Measurements from ENCODE around the gene OTUD5.
"Not testable (repeated sequence)": the region's sequence is repeated elsewhere in the genome, so short reads cannot be mapped to it uniquely, and the experiment has no call there.

The OTUD5 gene

DNA sequence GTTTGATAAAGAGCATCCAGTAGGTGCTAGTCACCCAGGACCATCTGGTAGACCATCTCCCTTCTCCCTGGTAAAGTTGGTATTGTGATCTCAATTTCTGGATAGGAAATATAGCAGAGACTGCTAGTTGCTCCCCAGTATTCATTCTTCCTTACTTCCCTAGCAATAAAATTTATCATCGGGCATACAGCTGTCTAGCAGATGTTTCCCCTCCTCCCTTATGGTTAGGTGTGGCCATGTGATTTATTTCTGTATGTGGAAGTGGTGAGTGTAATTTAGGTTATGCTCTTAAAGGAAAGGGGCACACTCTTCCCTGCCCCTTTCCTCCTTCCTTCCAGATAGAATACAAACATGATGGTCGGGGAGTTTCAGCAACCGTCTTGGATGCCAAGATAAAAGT, 26.5 kb upstream of the OTUD5 start:
- CTCF ChIA-PET, result no interaction called here
- no peak for TF ChIP-seq CTBP1 (IDR thresholded peaks at IDR 0.05; ENCODE audit: borderline replicate concordance)
- no peak for TF ChIP-seq ZNF384 (IDR thresholded peaks at IDR 0.05)
- TF ChIP-seq ARNT (IDR thresholded peaks at IDR 0.05), result no peak
- TF ChIP-seq NFRKB (IDR thresholded peaks at IDR 0.05), result no peak
- no peak for TF ChIP-seq HDGF (IDR thresholded peaks at IDR 0.05; ENCODE audit: borderline replicate concordance)
- no peak for TF ChIP-seq FOXA1 (IDR thresholded peaks at IDR 0.05)
- no peak for TF ChIP-seq LEF1 (IDR thresholded peaks at IDR 0.05; ENCODE audit: borderline replicate concordance)
- TF ChIP-seq, protein P1, sequence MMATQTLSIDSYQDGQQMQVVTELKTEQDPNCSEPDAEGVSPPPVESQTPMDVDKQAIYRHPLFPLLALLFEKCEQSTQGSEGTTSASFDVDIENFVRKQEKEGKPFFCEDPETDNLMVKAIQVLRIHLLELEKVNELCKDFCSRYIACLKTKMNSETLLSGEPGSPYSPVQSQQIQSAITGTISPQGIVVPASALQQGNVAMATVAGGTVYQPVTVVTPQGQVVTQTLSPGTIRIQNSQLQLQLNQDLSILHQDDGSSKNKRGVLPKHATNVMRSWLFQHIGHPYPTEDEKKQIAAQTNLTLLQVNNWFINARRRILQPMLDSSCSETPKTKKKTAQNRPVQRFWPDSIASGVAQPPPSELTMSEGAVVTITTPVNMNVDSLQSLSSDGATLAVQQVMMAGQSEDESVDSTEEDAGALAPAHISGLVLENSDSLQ (IDR thresholded peaks at IDR 0.05), result no peak
- TF ChIP-seq TARDBP (IDR thresholded peaks at IDR 0.05), result no peak
- no peak for TF ChIP-seq FOXK2 (IDR thresholded peaks at IDR 0.05)
- no peak for TF ChIP-seq SP1 (IDR thresholded peaks at IDR 0.05)
- no peak for TF ChIP-seq FOXM1 (IDR thresholded peaks at IDR 0.05; ENCODE audit: borderline replicate concordance)
- no peak for TF ChIP-seq BHLHE40 (IDR thresholded peaks at IDR 0.05; ENCODE audit: borderline replicate concordance)
- TF ChIP-seq SUZ12 (IDR thresholded peaks at IDR 0.05), result no peak
- no peak for DNase-seq (ENCODE audit: extremely low spot score)
- POLR2A ChIA-PET, result interaction anchor here (1.3 kb wide), 1 partner anchor 26 kb away, joined by 3 read pairs; no protein-coding TSS in a partner anchor

- TF ChIP-seq SUZ12 (IDR thresholded peaks at IDR 0.05) (no peak), CTBP1 (IDR thresholded peaks at IDR 0.05; ENCODE audit: borderline replicate concordance) (no peak), ARNT (IDR thresholded peaks at IDR 0.05) (no peak), L3MBTL2 (conservative IDR thresholded peaks at IDR 0.05) (no peak), FOXA1 (IDR thresholded peaks at IDR 0.05) (no peak), HDGF (IDR thresholded peaks at IDR 0.05; ENCODE audit: borderline replicate concordance) (no peak), FOXK2 (IDR thresholded peaks at IDR 0.05) (no peak), BHLHE40 (IDR thresholded peaks at IDR 0.05; ENCODE audit: borderline replicate concordance) (no peak), ZNF384 (IDR thresholded peaks at IDR 0.05) (no peak), SP1 (IDR thresholded peaks at IDR 0.05) (no peak), FOXM1 (IDR thresholded peaks at IDR 0.05; ENCODE audit: borderline replicate concordance) (no peak), NFRKB (IDR thresholded peaks at IDR 0.05) (no peak), TARDBP (IDR thresholded peaks at IDR 0.05) (no peak), ELF4 (IDR thresholded peaks at IDR 0.05) (no peak), LEF1 (IDR thresholded peaks at IDR 0.05; ENCODE audit: borderline replicate concordance) (no peak)
- TF ChIP-seq, protein P1 (IDR thresholded peaks at IDR 0.05), result no peak
- ChIA-PET CTCF (interaction anchor here (0.8 kb wide), 1 partner anchor 11 kb away, joined by 3 read pairs; no protein-coding TSS in a partner anchor), POLR2A (interaction anchor here (1.3 kb wide), 2 partner anchors 11 to 25 kb away, joined by 3 read pairs; no protein-coding TSS in a partner anchor)
- no peak for DNase-seq (ENCODE audit: extremely low spot score)
Measured at GRCh38 chrX:48983081-48983480, 25.7 kb upstream of the OTUD5 start.

- CTCF ChIA-PET, result no interaction called here
- DNase-seq (ENCODE audit: extremely low spot score), result no peak
- POLR2A ChIA-PET, result no interaction called here
- TF ChIP-seq, protein P1 (IDR thresholded peaks at IDR 0.05), result no peak
- TF ChIP-seq SUZ12 (IDR thresholded peaks at IDR 0.05) (no peak), NFRKB (IDR thresholded peaks at IDR 0.05) (no peak), ZNF384 (IDR thresholded peaks at IDR 0.05) (no peak), TARDBP (IDR thresholded peaks at IDR 0.05) (no peak), CTBP1 (IDR thresholded peaks at IDR 0.05; ENCODE audit: borderline replicate concordance) (no peak)
Measured at GRCh38 chrX:48981178-48981577, 23.8 kb upstream of the OTUD5 start.

GRCh38 chrX:48980341-48980740, 22.9 kb upstream of the OTUD5 start:
- POLR2A ChIA-PET; DNase-seq (ENCODE audit: extremely low spot score); CTCF ChIA-PET: not testable (repeated sequence)

DNA sequence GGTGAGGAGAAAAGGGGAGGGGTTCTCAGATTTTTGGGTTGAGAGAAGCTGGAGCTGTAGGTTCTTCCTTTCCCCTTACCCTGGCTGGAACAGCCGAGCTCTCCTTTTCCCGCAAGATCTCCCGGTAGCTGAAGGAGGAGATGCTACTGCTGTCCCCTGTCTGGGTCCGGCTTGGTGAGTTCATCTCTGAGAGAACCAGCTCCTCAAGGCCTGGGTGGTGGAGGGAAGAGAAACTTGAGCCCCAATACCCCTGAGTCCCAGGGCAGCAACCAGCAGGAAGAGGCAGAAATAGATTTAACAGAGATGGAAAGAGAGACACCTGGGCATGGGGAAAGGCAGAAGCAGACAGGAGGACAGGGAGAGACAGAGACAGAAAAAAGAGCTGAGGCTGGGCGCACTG, 20.8 kb upstream of the OTUD5 start:
- ChIA-PET CTCF (no interaction called here), POLR2A (no interaction called here)
- no peak for DNase-seq (ENCODE audit: extremely low spot score)
- TF ChIP-seq CTBP1 (IDR thresholded peaks at IDR 0.05; ENCODE audit: borderline replicate concordance), result no peak
- TF ChIP-seq FOXM1 (IDR thresholded peaks at IDR 0.05; ENCODE audit: borderline replicate concordance), result no peak
- TF ChIP-seq, protein P1 (IDR thresholded peaks at IDR 0.05), result no peak
- no peak for TF ChIP-seq ZNF384 (IDR thresholded peaks at IDR 0.05)
- TF ChIP-seq BHLHE40 (IDR thresholded peaks at IDR 0.05; ENCODE audit: borderline replicate concordance), result no peak
- TF ChIP-seq NFRKB (IDR thresholded peaks at IDR 0.05), result no peak
- no peak for TF ChIP-seq HDGF (IDR thresholded peaks at IDR 0.05; ENCODE audit: borderline replicate concordance)
- no peak for TF ChIP-seq L3MBTL2 (conservative IDR thresholded peaks at IDR 0.05)
- no peak for TF ChIP-seq SP1 (IDR thresholded peaks at IDR 0.05)

GRCh38 chrX:48976086-48976485, 18.7 kb upstream of the OTUD5 start:
- TF ChIP-seq CTBP1 (IDR thresholded peaks at IDR 0.05; ENCODE audit: borderline replicate concordance), result no peak
- no peak for TF ChIP-seq SUZ12 (IDR thresholded peaks at IDR 0.05)
- no peak for TF ChIP-seq FOXM1 (IDR thresholded peaks at IDR 0.05; ENCODE audit: borderline replicate concordance)
- no peak for TF ChIP-seq NFRKB (IDR thresholded peaks at IDR 0.05)
- TF ChIP-seq LEF1 (IDR thresholded peaks at IDR 0.05; ENCODE audit: borderline replicate concordance), result no peak
- TF ChIP-seq, protein P1 (IDR thresholded peaks at IDR 0.05), result no peak
- ChIA-PET POLR2A (interaction anchor here (1.0 kb wide), 1 partner anchor 18 kb away, joined by 3 read pairs; the partner anchor contains the start of gene OTUD5), CTCF (no interaction called here)
- DNase-seq (ENCODE audit: extremely low spot score), result no peak

Measured in HEK293T (cell line).